IMR-90 (cell line): Measurements from ENCODE around the gene TMEM170B. TPM values are rescaled to one million over a fixed set of nuclear protein-coding genes. Genes with fewer than 3 reads are reported as not detected.

Source experiments
- ATAC-seq: fragments of 200-7000 bp; cut with Tn5 transposase; 2 replicates; pipeline ENCODE4 v1.9.1; 2020; ENCODE audit warnings: low read depth, mild to moderate bottlenecking, moderate library complexity
- BruUV-seq: library from RNA; stranded (reverse); fragments of 400-500 nt; replicated peaks from 2 replicates; lab custom pipeline; 2021; lab: Mats Ljungman, UMichigan
- CTCF ChIA-PET: fragments of 300-600 bp; formaldehyde crosslinking; extraction: SDS; loops from one replicate; lab custom pipeline; 2021; ENCODE audit warnings: antibody characterized with exemption; lab: Yijun Ruan, JAX
- POLR2A ChIA-PET: fragments of 300-600 bp; sonication (Branson Sonifier 250); formaldehyde crosslinking; loops from one replicate; lab custom pipeline; 2022; ENCODE audit warnings: antibody characterized with exemption; ENCODE audit not compliant: unreplicated experiment; lab: Charles Lee
- DNase-seq: peaks from one replicate; pipeline ENCODE4 v3.0.0; 2013
- H2AFZ ChIP-seq: replicated peaks from 2 replicates; pipeline ENCODE3; 2013; ENCODE audit warnings: low read length, mild to moderate bottlenecking; ENCODE audit not compliant: poor library complexity
- H2AK5ac ChIP-seq: 2 replicates; pipeline ENCODE4 v1.6.1; 2013; ENCODE audit warnings: low read depth, low read length, inconsistent platforms
- H2AK9ac ChIP-seq: replicated peaks from 2 replicates; pipeline ENCODE3; 2013; ENCODE audit warnings: mild to moderate bottlenecking, low read depth, low read length, moderate library complexity; ENCODE audit not compliant: poor library complexity
- H2BK120ac ChIP-seq: 2 replicates; pipeline ENCODE4 v1.6.1; 2013; ENCODE audit warnings: low read depth, low read length, inconsistent platforms
- H2BK15ac ChIP-seq: 3 replicates; pipeline ENCODE4 v1.6.1; 2013; ENCODE audit warnings: low read depth, low read length, inconsistent platforms
- H2BK20ac ChIP-seq: 2 replicates; pipeline ENCODE4 v1.6.1; 2013; ENCODE audit warnings: low read depth, mild to moderate bottlenecking, inconsistent platforms, low read length, moderate library complexity
- H2BK5ac ChIP-seq: 2 replicates; pipeline ENCODE4 v1.6.1; 2013; ENCODE audit warnings: mild to moderate bottlenecking, low read depth, low read length, inconsistent platforms; ENCODE audit not compliant: poor library complexity, severe bottlenecking
- H3K14ac ChIP-seq: replicated peaks from 2 replicates; pipeline ENCODE4 v1.6.1; 2013; ENCODE audit warnings: low read depth, low read length, inconsistent platforms
- H3K18ac ChIP-seq: 2 replicates; pipeline ENCODE4 v1.6.1; 2013; ENCODE audit warnings: low read depth, low read length, control low read depth
- H3K23ac ChIP-seq: 2 replicates; pipeline ENCODE4 v1.6.1; 2013; ENCODE audit warnings: low read depth, low read length, inconsistent platforms
- H3K27ac ChIP-seq: 2 replicates; pipeline ENCODE4 v1.5.1; 2013; ENCODE audit warnings: mild to moderate bottlenecking, control low read depth, low read length; ENCODE audit not compliant: insufficient read depth
- H3K27me3 ChIP-seq: 2 replicates; pipeline ENCODE4 v1.6.1; 2013; ENCODE audit warnings: low read length; ENCODE audit not compliant: control insufficient read depth, insufficient read depth
- H3K36me3 ChIP-seq: 2 replicates; pipeline ENCODE4 v1.6.1; 2013; ENCODE audit warnings: low read length, mixed read lengths; ENCODE audit not compliant: control insufficient read depth, insufficient read depth
- H3K4ac ChIP-seq: 2 replicates; pipeline ENCODE4 v1.6.1; 2013; ENCODE audit warnings: low read depth, low read length, inconsistent platforms
- H3K4me1 ChIP-seq: 2 replicates; pipeline ENCODE4 v1.6.1; 2013; ENCODE audit warnings: low read length, mixed read lengths; ENCODE audit not compliant: control insufficient read depth, insufficient read depth
- H3K4me2 ChIP-seq: 2 replicates; pipeline ENCODE4 v1.6.1; 2013; ENCODE audit warnings: low read depth, mild to moderate bottlenecking, control low read depth, low read length, moderate library complexity
- H3K4me3 ChIP-seq: 2 replicates; pipeline ENCODE4 v1.5.1; 2013; ENCODE audit warnings: low read depth, mild to moderate bottlenecking, control low read depth, low read length, moderate library complexity; ENCODE audit not compliant: insufficient read depth
- H3K56ac ChIP-seq: 2 replicates; pipeline ENCODE4 v1.6.1; 2013; ENCODE audit warnings: low read length, inconsistent platforms; ENCODE audit not compliant: insufficient read depth; ENCODE audit errors: extremely low read depth
- H3K79me1 ChIP-seq, 2 experiments: 2 replicates each; pipeline ENCODE4 v1.6.1; 2013; ENCODE audit warnings: low read length in 2 of 2, inconsistent platforms in 1 of 2, low read depth in 1 of 2
- H3K9ac ChIP-seq: 2 replicates; pipeline ENCODE4 v1.6.1; 2013; ENCODE audit warnings: low read depth, low read length, control low read depth
- H3K9me1 ChIP-seq: 2 replicates; pipeline ENCODE4 v1.6.1; 2013; ENCODE audit warnings: low read length, inconsistent platforms; ENCODE audit not compliant: insufficient read depth
- H3K9me3 ChIP-seq: 2 replicates; pipeline ENCODE4 v1.6.1; 2013; ENCODE audit warnings: low read length; ENCODE audit not compliant: control insufficient read depth, insufficient read depth
- H4K20me1 ChIP-seq: 2 replicates; pipeline ENCODE4 v1.6.1; 2013; ENCODE audit warnings: low read length, inconsistent platforms; ENCODE audit not compliant: insufficient read depth
- H4K5ac ChIP-seq: 2 replicates; pipeline ENCODE4 v1.6.1; 2013; ENCODE audit warnings: mild to moderate bottlenecking, low read depth, low read length, control low read depth
- H4K8ac ChIP-seq, 2 experiments: 2 replicates each; pipeline ENCODE4 v1.6.1; 2013; ENCODE audit warnings: low read depth in 2 of 2, low read length in 2 of 2, control low read depth in 1 of 2, inconsistent platforms in 1 of 2
- H4K91ac ChIP-seq: 2 replicates; pipeline ENCODE4 v1.6.1; 2013; ENCODE audit warnings: low read depth, low read length, inconsistent platforms; ENCODE audit not compliant: insufficient read depth
- BHLHE40 ChIP-seq: fragments of 150-350 bp; IDR thresholded peaks from 2 replicates; pipeline ENCODE4 v1.6.1; 2016; ENCODE audit warnings: mild to moderate bottlenecking, low read depth, low read length
- CHD1 ChIP-seq: IDR thresholded peaks from 2 replicates; pipeline ENCODE4 v1.6.1; 2012; ENCODE audit warnings: low read depth, low read length, improper control_type of control experiment
- FOS ChIP-seq: fragments of 150-350 bp; IDR thresholded peaks from 2 replicates; pipeline ENCODE4 v1.6.1; 2016; ENCODE audit warnings: low read depth, low read length
- MAZ ChIP-seq: IDR thresholded peaks from 2 replicates; pipeline ENCODE4 v1.6.1; 2012; ENCODE audit warnings: low read depth, mild to moderate bottlenecking, low read length, improper control_type of control experiment, moderate library complexity, borderline replicate concordance
- NFE2L2 ChIP-seq: fragments of 150-350 bp; IDR thresholded peaks from 2 replicates; pipeline ENCODE4 v1.6.1; 2016; ENCODE audit warnings: low read depth, mild to moderate bottlenecking, low read length
- RAD21 ChIP-seq: IDR thresholded peaks from 2 replicates; pipeline ENCODE4 v1.6.1; 2012; ENCODE audit warnings: low read length, improper control_type of control experiment
- RCOR1 ChIP-seq: IDR thresholded peaks from 2 replicates; pipeline ENCODE4 v1.6.1; 2012; ENCODE audit warnings: mild to moderate bottlenecking, low read length, improper control_type of control experiment; ENCODE audit not compliant: insufficient replicate concordance
- RFX5 ChIP-seq: IDR thresholded peaks from 2 replicates; pipeline ENCODE4 v1.8.0; 2012; ENCODE audit warnings: low read depth, mild to moderate bottlenecking, low read length, moderate library complexity
- WGBS, 2 experiments: methylation state at CpG; one replicate each; pipeline versions ENCODE4 v1.1.5 to v1.1.7; 2013; ENCODE audit warnings: missing lambda C conversion rate in 2 of 2; ENCODE audit not compliant: insufficient read length in 1 of 2; ENCODE audit errors: extremely low coverage in 2 of 2; 5-methylcytosine and 5-hydroxymethylcytosine counted together
- dilution Hi-C: fragments of 300-500 bp; cut with HindIII; formaldehyde crosslinking; loops from one replicate; pipeline ENCODE4 v1.14.3; 2018; ENCODE audit warnings: low sequenced_read_pairs; ENCODE audit not compliant: unreplicated experiment
- in situ Hi-C: fragments of 300-500 bp; cut with MboI; formaldehyde crosslinking; loops from 3 replicates; pipeline ENCODE4 v1.14.3; 2019; ENCODE audit warnings: low sequenced_read_pairs, inconsistent platforms, mixed read lengths
- intact Hi-C: fragments of 100-400 bp; cut with micrococcal nuclease; formaldehyde crosslinking; loops from 2 replicates; pipeline ENCODE4 v1.10.0; 2022
- polyA plus RNA-seq, 3 experiments: library from polyadenylated mRNA; depleted of rRNA; stranded (reverse); fragments of >200 nt; gene quantifications; 2 replicates each; pipeline ENCODE4 v1.2.3, GENCODE V29; 2012; ENCODE audit warnings: low replicate concordance in 1 of 3
- total RNA-seq: library from RNA; depleted of rRNA; stranded (reverse); fragments of >200 nt; gene quantifications from 2 replicates; pipeline ENCODE4 v1.2.3, GENCODE V29; 2012
- TF ChIP-seq, protein P1 (sequence below): fragments of 150-350 bp; IDR thresholded peaks from 2 replicates; pipeline ENCODE4 v1.6.1; 2016; ENCODE audit warnings: low read depth, mild to moderate bottlenecking, low read length, moderate library complexity, borderline replicate concordance
- TF ChIP-seq, protein P2 (sequence below): fragments of 150-350 bp; IDR thresholded peaks from 2 replicates; pipeline ENCODE4 v1.6.1; 2017; ENCODE audit warnings: mild to moderate bottlenecking, antibody characterized with exemption, low read length, low read depth
- TF ChIP-seq, protein P3 (sequence below): conservative IDR thresholded peaks from 2 replicates; pipeline ENCODE4 v1.5.1; 2012; ENCODE audit warnings: mild to moderate bottlenecking, low read depth, low read length, improper control_type of control experiment

TMEM170B gene
- total and polyA plus RNA-seq, 2 of the 4 experiments (the other 2 are of a cell fraction) = 0.10 to 0.18 TPM

DNA sequence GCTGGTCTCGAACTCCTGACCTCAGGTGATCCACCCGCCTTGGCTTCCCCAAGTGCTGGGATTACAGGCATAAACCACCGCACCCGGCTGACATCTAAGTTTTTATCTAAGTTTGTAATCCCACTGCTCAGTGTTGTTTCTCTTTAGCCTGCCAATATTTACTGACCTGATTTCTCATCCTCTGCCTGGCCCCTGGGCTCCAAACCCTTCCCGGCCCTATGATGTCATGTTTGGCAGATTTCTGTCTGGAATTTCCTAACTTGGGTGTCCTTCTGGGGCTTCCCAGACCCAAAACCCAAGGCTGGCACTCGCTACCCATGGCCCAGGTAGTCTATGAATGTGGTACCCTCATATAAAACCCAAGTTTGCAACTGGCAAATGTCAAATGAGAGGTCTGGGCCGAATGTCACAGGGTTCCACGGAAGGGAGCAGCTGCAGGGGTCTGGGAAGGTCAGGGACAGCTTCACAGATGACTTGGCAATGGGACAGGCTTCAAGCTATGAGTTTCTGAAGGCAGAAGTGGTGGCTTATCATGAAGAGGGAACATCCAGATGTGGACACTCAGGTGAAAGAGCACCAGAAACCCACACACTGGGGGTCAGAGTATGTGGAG lies 54.9 kb downstream of the TMEM170B start:
- H3K23ac ChIP-seq = peak overlapping the region; percentile 31
- peaks cover 0 to 14% of the 10 kb centered on the region in 2 experiments; a peak in 2 of 4 replicates for H3K79me1 ChIP-seq
- POLR2A ChIA-PET = no interaction called here
- H3K27me3 ChIP-seq = no peaks in the 10 kb centered on the region
- peak overlapping the region; percentile 46 for H2BK5ac ChIP-seq
- intact Hi-C loops (no loop called here), dilution Hi-C loops (no loop called here), in situ Hi-C loops (no loop called here)
- peak overlapping the region; percentile 93 for H2AK5ac ChIP-seq
- peak overlapping the region; percentile 64 for H2AFZ ChIP-seq
- WGBS, 2 experiments = 43% methylated on average over 2 of the region's 8 CpGs; no CpG with 5 or more reads in 1 of the 2 experiments
- ATAC-seq (no peak), DNase-seq (peak; percentile 72)
- H3K27ac ChIP-seq = no peak overlapping the region
- peaks cover 10% of the 10 kb centered on the region for H3K4me1 ChIP-seq
- H3K18ac ChIP-seq = peak overlapping the region; percentile 17
- no peak overlapping the region for H3K4me3 ChIP-seq
- H3K4me2 ChIP-seq = no peak overlapping the region
- BruUV-seq = no TSS peak
- H4K20me1 ChIP-seq = no peaks in the 10 kb centered on the region
- peak overlapping the region; percentile 77 to 92 for H4K8ac ChIP-seq
- TF ChIP-seq NFE2L2 = no peak
- TF ChIP-seq RFX5 = no peak
- no peak for TF ChIP-seq CHD1
- TF ChIP-seq BHLHE40 = no peak
- TF ChIP-seq, protein P1, sequence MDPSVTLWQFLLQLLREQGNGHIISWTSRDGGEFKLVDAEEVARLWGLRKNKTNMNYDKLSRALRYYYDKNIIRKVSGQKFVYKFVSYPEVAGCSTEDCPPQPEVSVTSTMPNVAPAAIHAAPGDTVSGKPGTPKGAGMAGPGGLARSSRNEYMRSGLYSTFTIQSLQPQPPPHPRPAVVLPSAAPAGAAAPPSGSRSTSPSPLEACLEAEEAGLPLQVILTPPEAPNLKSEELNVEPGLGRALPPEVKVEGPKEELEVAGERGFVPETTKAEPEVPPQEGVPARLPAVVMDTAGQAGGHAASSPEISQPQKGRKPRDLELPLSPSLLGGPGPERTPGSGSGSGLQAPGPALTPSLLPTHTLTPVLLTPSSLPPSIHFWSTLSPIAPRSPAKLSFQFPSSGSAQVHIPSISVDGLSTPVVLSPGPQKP = no peak
- TF ChIP-seq RCOR1 = no peak
- no peak for TF ChIP-seq FOS
- TF ChIP-seq, protein P2, sequence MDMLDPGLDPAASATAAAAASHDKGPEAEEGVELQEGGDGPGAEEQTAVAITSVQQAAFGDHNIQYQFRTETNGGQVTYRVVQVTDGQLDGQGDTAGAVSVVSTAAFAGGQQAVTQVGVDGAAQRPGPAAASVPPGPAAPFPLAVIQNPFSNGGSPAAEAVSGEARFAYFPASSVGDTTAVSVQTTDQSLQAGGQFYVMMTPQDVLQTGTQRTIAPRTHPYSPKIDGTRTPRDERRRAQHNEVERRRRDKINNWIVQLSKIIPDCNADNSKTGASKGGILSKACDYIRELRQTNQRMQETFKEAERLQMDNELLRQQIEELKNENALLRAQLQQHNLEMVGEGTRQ = no peak
- TF ChIP-seq MAZ = no peak
- no peak for TF ChIP-seq RAD21
- TF ChIP-seq, protein P3, sequence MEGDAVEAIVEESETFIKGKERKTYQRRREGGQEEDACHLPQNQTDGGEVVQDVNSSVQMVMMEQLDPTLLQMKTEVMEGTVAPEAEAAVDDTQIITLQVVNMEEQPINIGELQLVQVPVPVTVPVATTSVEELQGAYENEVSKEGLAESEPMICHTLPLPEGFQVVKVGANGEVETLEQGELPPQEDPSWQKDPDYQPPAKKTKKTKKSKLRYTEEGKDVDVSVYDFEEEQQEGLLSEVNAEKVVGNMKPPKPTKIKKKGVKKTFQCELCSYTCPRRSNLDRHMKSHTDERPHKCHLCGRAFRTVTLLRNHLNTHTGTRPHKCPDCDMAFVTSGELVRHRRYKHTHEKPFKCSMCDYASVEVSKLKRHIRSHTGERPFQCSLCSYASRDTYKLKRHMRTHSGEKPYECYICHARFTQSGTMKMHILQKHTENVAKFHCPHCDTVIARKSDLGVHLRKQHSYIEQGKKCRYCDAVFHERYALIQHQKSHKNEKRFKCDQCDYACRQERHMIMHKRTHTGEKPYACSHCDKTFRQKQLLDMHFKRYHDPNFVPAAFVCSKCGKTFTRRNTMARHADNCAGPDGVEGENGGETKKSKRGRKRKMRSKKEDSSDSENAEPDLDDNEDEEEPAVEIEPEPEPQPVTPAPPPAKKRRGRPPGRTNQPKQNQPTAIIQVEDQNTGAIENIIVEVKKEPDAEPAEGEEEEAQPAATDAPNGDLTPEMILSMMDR = no peak
- peak overlapping the region; percentile 18 for H3K56ac ChIP-seq
- H2BK15ac ChIP-seq = peak overlapping the region; percentile 95
- H3K9ac ChIP-seq = no peak overlapping the region
- H3K14ac ChIP-seq = peak overlapping the region; percentile 63
- CTCF ChIA-PET = no interaction called here
- peak overlapping the region; percentile 83 for H4K91ac ChIP-seq
- peak overlapping the region; percentile 11 for H4K5ac ChIP-seq
- peak overlapping the region; percentile 95 for H2BK120ac ChIP-seq
- 0 out of 2 replicates have a peak, but pooled peaks cover 12% of the 10 kb centered on the region for H3K9me1 ChIP-seq
- H2AK9ac ChIP-seq = peak overlapping the region; percentile 68
- peak overlapping the region; percentile 88 for H2BK20ac ChIP-seq
- peak overlapping the region; percentile 91 for H3K4ac ChIP-seq
- H3K36me3 ChIP-seq = no peaks in the 10 kb centered on the region
- peaks cover 2% of the 10 kb centered on the region; the same call in 1 of the 2 replicates for H3K9me3 ChIP-seq
